ENCODE results near the gene NRP1.

- TF ChIP-seq, protein P1, sequence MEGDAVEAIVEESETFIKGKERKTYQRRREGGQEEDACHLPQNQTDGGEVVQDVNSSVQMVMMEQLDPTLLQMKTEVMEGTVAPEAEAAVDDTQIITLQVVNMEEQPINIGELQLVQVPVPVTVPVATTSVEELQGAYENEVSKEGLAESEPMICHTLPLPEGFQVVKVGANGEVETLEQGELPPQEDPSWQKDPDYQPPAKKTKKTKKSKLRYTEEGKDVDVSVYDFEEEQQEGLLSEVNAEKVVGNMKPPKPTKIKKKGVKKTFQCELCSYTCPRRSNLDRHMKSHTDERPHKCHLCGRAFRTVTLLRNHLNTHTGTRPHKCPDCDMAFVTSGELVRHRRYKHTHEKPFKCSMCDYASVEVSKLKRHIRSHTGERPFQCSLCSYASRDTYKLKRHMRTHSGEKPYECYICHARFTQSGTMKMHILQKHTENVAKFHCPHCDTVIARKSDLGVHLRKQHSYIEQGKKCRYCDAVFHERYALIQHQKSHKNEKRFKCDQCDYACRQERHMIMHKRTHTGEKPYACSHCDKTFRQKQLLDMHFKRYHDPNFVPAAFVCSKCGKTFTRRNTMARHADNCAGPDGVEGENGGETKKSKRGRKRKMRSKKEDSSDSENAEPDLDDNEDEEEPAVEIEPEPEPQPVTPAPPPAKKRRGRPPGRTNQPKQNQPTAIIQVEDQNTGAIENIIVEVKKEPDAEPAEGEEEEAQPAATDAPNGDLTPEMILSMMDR (conservative IDR thresholded peaks at IDR 0.05 in 1 of 2, IDR thresholded peaks at IDR 0.05 in 1 of 2; ENCODE audit: extremely low read depth in 1 of 2, insufficient read depth in 1 of 2, low read depth in 1 of 2, low read length in 2 of 2) = no peak
- no peak for TF ChIP-seq EZH2 (IDR thresholded peaks at IDR 0.05; ENCODE audit: borderline replicate concordance, low read length)
Measured at GRCh38 chr10:33147013-33147310, 187.5 kb downstream of the NRP1 start.

Measured in mammary epithelial cell (primary cell).